GM19043 (cell line): ENCODE measurements around the gene ZNF502.

Source experiments
- ATAC-seq: cut with Tn5 transposase; IDR thresholded peaks from one replicate; pipeline ENCODE4 v1.9.1; 2021; ENCODE audit warnings: low read depth; ENCODE audit not compliant: unreplicated experiment

ZNF502 gene

DNA sequence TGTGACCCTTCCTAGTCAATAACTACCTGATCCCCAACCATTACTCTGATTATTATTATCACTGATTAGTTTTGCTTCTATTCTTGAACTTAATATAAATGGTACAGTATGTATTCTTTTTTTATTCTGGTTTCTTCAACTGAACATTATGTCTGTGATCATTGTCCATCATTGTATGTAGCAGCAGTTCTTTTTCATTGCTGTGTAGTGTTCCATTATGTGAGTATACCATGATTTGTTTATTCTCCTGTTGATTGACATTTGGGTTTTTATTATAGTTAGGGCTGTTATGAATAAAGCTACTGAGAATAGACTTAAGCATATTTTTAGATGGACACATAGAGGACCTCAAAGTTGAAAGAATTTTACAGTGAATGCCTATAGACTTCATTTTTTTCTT lies 51.8 kb downstream of the ZNF502 start:
- ATAC-seq: no peak

DNA sequence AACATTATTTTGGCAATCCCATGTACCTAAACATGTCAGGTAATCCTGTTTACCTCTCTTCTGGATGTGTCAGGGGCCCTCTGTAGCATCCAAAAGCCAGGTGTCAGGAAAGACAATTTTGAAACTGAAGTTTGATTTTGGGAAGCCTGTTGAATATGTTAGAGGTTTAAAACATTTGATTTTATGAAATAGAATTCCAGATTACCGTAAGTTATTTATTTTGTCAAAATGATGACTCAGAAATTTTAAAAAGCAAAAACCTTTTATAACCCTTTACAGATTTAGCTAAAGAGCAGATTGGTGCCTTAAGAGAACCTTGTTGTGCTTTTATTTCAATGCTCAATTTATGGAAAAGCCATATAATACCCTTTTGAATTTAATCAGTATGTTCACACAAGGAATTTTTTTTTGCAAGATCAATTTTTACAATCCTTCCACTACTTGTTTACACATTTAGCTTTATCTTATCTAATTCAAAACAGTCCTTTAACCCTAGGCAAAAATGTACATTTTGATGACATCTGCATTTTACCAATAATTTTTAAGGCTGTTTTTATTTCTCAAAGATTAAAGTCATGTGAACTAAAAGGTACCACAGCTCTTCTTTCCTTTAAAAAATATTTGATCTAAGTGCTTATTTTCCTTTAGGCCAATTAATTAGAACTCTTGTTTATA lies 59.1 kb downstream of the ZNF502 start:
- ATAC-seq: no peak

DNA sequence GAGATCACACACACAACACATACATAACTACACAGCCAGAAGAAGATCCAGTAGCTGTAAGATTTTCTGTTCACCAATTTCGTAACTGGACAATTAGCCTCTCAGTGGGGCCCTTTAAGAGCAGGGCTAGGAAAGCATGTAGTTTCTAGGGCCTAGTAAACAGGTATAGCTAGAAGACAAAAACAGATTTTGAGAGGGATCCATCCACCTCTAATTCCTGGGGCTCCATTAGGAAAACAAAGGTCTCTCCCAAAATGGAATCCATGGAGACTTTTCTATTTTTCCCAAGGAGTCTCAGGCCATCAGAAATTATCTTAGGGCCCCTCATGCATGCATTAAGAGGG lies 59.6 kb downstream of the ZNF502 start:
- ATAC-seq: no peak
